MCF 10A (cell line): Measurements from ENCODE around the gene POMT2. TPM values are rescaled to one million over a fixed set of nuclear protein-coding genes. Genes with fewer than 3 reads are reported as not detected.

Experiments used
- BruUV-seq: library from RNA; stranded (reverse); fragments of 400-500 nt; replicated peaks from 2 replicates; lab custom pipeline; 2021; lab: Mats Ljungman, UMichigan
- CTCF ChIA-PET: fragments of 300-600 bp; sonication (Branson Sonifier 250); formaldehyde crosslinking; extraction: SDS; loops from one replicate; lab custom pipeline; 2021; ENCODE audit warnings: antibody characterized with exemption, inconsistent platforms; lab: Yijun Ruan, JAX
- POLR2A ChIA-PET: fragments of 300-600, 350-650 bp; sonication (Branson Sonifier 250); formaldehyde crosslinking; extraction: SDS; loops from one replicate; lab custom pipeline; 2020; ENCODE audit warnings: antibody characterized with exemption, inconsistent platforms; lab: Yijun Ruan, JAX
- DNase-seq: peaks from one replicate; pipeline ENCODE4 v3.0.0-alpha.2; 2018; ENCODE audit not compliant: unreplicated experiment
- H3K27ac Mint-ChIP-seq: one replicate; pipeline ENCODE4 v1.8.0; 2022; ENCODE audit warnings: mild to moderate bottlenecking, low read depth, mixed read lengths; ENCODE audit not compliant: unreplicated experiment
- H3K27me3 Mint-ChIP-seq: one replicate; pipeline ENCODE4 v1.8.0; 2022; ENCODE audit warnings: mixed read lengths; ENCODE audit not compliant: insufficient read depth, unreplicated experiment
- H3K36me3 Mint-ChIP-seq: one replicate; pipeline ENCODE4 v1.8.0; 2022; ENCODE audit warnings: mild to moderate bottlenecking, moderate library complexity, mixed read lengths; ENCODE audit not compliant: insufficient read depth, unreplicated experiment
- H3K4me1 Mint-ChIP-seq: one replicate; pipeline ENCODE4 v1.8.0; 2022; ENCODE audit warnings: mixed read lengths; ENCODE audit not compliant: insufficient read depth, unreplicated experiment
- H3K4me3 Mint-ChIP-seq: one replicate; pipeline ENCODE4 v1.8.0; 2022; ENCODE audit warnings: mild to moderate bottlenecking, moderate library complexity, mixed read lengths; ENCODE audit not compliant: unreplicated experiment
- H3K9me3 Mint-ChIP-seq: one replicate; pipeline ENCODE4 v1.8.0; 2022; ENCODE audit warnings: mixed read lengths; ENCODE audit not compliant: unreplicated experiment
- intact Hi-C: fragments of 100-400 bp; cut with micrococcal nuclease; formaldehyde crosslinking; loops from 2 replicates; pipeline ENCODE4 v1.14.1; 2022
- total RNA-seq: library from RNA; stranded (reverse); gene quantifications from 2 replicates; pipeline ENCODE4 v1.2.3, GENCODE V29; 2022
- TF ChIP-seq, protein P1 (sequence below): fragments of 200-600 bp; IDR thresholded peaks from one replicate; pipeline ENCODE4 v1.8.0; 2022; ENCODE audit warnings: antibody characterized with exemption, mild to moderate bottlenecking; ENCODE audit not compliant: unreplicated experiment

The POMT2 gene
- total RNA-seq, 1 experiment from 2014 or later, result 32.1 TPM

DNA sequence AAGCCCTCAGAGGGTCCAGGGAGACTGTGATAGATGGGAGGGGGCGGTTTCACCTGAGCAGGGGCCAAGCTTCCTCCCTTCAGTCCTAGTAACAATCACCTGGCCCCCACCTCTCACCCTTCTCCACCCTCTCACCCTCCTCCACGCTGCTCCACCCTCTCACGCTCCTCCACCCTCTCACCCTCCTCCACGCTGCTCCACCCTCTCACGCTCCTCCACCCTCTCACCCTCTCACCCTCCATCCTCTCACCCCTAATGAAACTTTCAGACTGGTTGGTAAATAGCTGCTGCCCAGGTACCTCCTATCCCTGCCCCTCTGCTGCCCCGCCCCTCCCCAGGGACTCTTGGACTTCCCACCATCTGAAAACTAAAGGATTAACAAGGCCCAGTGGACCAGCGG lies 83.9 kb downstream of the POMT2 start:
- CTCF ChIA-PET, result interaction anchor here (1.4 kb wide), 1 partner anchor 23 kb away, joined by 4 read pairs; no protein-coding TSS in a partner anchor

DNA sequence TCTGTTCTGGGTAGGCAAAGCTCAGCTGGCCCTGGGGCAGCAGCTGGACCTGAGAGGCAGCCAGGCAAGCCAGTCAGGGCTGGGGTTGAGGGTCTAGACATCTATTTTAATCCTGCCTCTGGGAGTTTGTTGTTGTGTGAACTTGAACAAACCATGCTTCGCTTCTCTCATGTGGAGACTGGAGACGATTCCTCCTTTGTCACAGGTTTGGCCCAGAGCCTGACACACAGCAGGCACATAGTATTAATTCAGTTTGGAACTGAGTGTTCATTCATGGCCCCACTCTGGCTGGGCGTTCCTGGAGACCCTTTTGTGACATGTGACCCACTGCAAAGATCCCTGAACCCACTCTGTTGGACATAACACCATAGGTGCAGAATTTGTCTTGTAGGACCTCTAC lies 89.0 kb downstream of the POMT2 start:
- Mint-ChIP-seq H3K4me3 (no peak overlapping the region), H3K9me3 (no peaks in the 10 kb centered on the region), H3K27ac (no peak overlapping the region), H3K27me3 (no peaks in the 10 kb centered on the region), H3K36me3 (peaks cover 14% of the 10 kb centered on the region), H3K4me1 (no peaks in the 10 kb centered on the region)
- no peak for DNase-seq
- TF ChIP-seq, protein P1, sequence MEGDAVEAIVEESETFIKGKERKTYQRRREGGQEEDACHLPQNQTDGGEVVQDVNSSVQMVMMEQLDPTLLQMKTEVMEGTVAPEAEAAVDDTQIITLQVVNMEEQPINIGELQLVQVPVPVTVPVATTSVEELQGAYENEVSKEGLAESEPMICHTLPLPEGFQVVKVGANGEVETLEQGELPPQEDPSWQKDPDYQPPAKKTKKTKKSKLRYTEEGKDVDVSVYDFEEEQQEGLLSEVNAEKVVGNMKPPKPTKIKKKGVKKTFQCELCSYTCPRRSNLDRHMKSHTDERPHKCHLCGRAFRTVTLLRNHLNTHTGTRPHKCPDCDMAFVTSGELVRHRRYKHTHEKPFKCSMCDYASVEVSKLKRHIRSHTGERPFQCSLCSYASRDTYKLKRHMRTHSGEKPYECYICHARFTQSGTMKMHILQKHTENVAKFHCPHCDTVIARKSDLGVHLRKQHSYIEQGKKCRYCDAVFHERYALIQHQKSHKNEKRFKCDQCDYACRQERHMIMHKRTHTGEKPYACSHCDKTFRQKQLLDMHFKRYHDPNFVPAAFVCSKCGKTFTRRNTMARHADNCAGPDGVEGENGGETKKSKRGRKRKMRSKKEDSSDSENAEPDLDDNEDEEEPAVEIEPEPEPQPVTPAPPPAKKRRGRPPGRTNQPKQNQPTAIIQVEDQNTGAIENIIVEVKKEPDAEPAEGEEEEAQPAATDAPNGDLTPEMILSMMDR, result no peak
- intact Hi-C loops, result no loop called here
- ChIA-PET CTCF (interaction anchor here (0.6 kb wide), 1 partner anchor 538 kb away, joined by 3 read pairs; no protein-coding TSS in a partner anchor), POLR2A (interaction anchor here (1.0 kb wide), 1 partner anchor 9 kb away, joined by 3 read pairs; no protein-coding TSS in a partner anchor)
- BruUV-seq, result no TSS peak

More for the DNA sequence above, 83.9 kb downstream of the POMT2 start:
- POLR2A ChIA-PET, result no interaction called here
- TF ChIP-seq, protein P1, result no peak
- no peak overlapping the region for H3K27ac Mint-ChIP-seq
- H3K4me3 Mint-ChIP-seq, result no peak overlapping the region
- no peaks in the 10 kb centered on the region for H3K4me1 Mint-ChIP-seq
- H3K9me3 Mint-ChIP-seq, result no peaks in the 10 kb centered on the region
- no TSS peak for BruUV-seq
- H3K27me3 Mint-ChIP-seq, result no peaks in the 10 kb centered on the region
- H3K36me3 Mint-ChIP-seq, result peaks cover 6% of the 10 kb centered on the region
- intact Hi-C loops, result no loop called here
- DNase-seq, result no peak

- H3K27ac Mint-ChIP-seq, result no peak overlapping the region
- H3K36me3 Mint-ChIP-seq, result peaks cover 14% of the 10 kb centered on the region
- BruUV-seq, result no TSS peak
- H3K27me3 Mint-ChIP-seq, result no peaks in the 10 kb centered on the region
- DNase-seq, result no peak
- TF ChIP-seq, protein P1, result no peak
- H3K4me3 Mint-ChIP-seq, result no peak overlapping the region
- ChIA-PET POLR2A (no interaction called here), CTCF (no interaction called here)
- no peaks in the 10 kb centered on the region for H3K4me1 Mint-ChIP-seq
- intact Hi-C loops, result no loop called here
- H3K9me3 Mint-ChIP-seq, result no peaks in the 10 kb centered on the region
Measured at GRCh38 chr14:77230914-77231313, 89.8 kb downstream of the POMT2 start.

- Mint-ChIP-seq H3K27me3 (no peaks in the 10 kb centered on the region), H3K4me1 (no peaks in the 10 kb centered on the region), H3K36me3 (peaks cover 9% of the 10 kb centered on the region), H3K9me3 (no peaks in the 10 kb centered on the region), H3K4me3 (no peak overlapping the region), H3K27ac (no peak overlapping the region)
- no TSS peak for BruUV-seq
- POLR2A ChIA-PET, result interaction anchor here (0.6 kb wide), 1 partner anchor 1129 kb away, joined by 3 read pairs; no protein-coding TSS in a partner anchor
- TF ChIP-seq, protein P1, result no peak
- DNase-seq, result no peak
- intact Hi-C loops, result no loop called here
- CTCF ChIA-PET, result interaction anchor here (0.6 to 1.2 kb wide), 2 partner anchors 12 to 349 kb away, joined by 3 read pairs; no protein-coding TSS in a partner anchor
Measured at GRCh38 chr14:77228056-77228455, 92.6 kb downstream of the POMT2 start.
